ENCODE results near the gene OR4S2.

Gene OR4S2

DNA sequence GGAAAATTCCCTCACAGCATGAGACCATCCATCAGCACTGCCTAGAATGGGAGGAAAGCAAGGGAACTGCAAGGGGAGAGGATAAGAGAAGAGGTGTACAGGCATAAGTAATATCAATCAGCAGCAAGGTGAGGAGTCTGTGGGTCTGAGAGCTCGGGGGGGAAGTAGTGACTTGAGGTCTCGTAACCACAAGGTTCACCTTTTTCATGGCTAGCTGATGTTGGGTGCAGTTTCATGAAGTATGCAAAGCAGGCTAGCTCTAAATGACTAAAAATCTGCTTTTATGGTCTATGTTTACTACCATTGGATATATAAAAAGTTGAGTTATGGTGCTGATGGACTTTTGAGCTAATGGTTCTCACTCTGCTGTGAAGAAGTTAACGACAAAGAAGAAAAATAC lies 49.7 kb downstream of the OR4S2 start:
- H3K27ac ChIP-seq (ENCODE audit: low read depth, low read length, severe bottlenecking) = no peak overlapping the region
- 57 to 67% methylated on average over 2 of the region's 3 CpGs for WGBS, 2 experiments (ENCODE audit: insufficient coverage in 2 of 2)
- peaks cover 40% of the 10 kb centered on the region for H3K9me3 ChIP-seq (ENCODE audit: control insufficient read depth, low read length)
- H3K4me1 ChIP-seq (ENCODE audit: control insufficient read depth, insufficient read depth, low read length, poor library complexity, severe bottlenecking) = no peaks in the 10 kb centered on the region
- no peak overlapping the region for H3K4me3 ChIP-seq (ENCODE audit: extremely low read depth, insufficient read depth, low read length, poor library complexity, severe bottlenecking)
- no peaks in the 10 kb centered on the region for H3K36me3 ChIP-seq (ENCODE audit: control insufficient read depth, insufficient read depth, low read length)

GRCh38 chr11:55701429-55701828 lies 53.3 kb downstream of the OR4S2 start:
- no peaks in the 10 kb centered on the region for H3K36me3 ChIP-seq (ENCODE audit: control insufficient read depth, insufficient read depth, low read length)
- no peak overlapping the region for H3K4me3 ChIP-seq (ENCODE audit: extremely low read depth, insufficient read depth, low read length, poor library complexity, severe bottlenecking)
- H3K9me3 ChIP-seq (ENCODE audit: control insufficient read depth, low read length) = peaks cover 26% of the 10 kb centered on the region
- no peaks in the 10 kb centered on the region for H3K4me1 ChIP-seq (ENCODE audit: control insufficient read depth, insufficient read depth, low read length, poor library complexity, severe bottlenecking)
- 53 to 80% methylated on average over 4 of the region's 4 CpGs for WGBS, 2 experiments (ENCODE audit: insufficient coverage in 2 of 2)
- no peak overlapping the region for H3K27ac ChIP-seq (ENCODE audit: low read depth, low read length, severe bottlenecking)

Measured in mesodermal cell (in vitro differentiated cells).